DMS153 treated with DMSO at 0.1 percent for 48 hours (cell line): ENCODE measurements around the gene PCDH8.
"Not testable (repeated sequence)": the region's sequence is repeated elsewhere in the genome, so short reads cannot be mapped to it uniquely, and the experiment has no call there.

Experiments
- DNase-seq: peaks from one replicate; lab custom pipeline; 2025; ENCODE audit not compliant: unreplicated experiment; lab: John Stamatoyannopoulos, UW

The PCDH8 gene

DNA sequence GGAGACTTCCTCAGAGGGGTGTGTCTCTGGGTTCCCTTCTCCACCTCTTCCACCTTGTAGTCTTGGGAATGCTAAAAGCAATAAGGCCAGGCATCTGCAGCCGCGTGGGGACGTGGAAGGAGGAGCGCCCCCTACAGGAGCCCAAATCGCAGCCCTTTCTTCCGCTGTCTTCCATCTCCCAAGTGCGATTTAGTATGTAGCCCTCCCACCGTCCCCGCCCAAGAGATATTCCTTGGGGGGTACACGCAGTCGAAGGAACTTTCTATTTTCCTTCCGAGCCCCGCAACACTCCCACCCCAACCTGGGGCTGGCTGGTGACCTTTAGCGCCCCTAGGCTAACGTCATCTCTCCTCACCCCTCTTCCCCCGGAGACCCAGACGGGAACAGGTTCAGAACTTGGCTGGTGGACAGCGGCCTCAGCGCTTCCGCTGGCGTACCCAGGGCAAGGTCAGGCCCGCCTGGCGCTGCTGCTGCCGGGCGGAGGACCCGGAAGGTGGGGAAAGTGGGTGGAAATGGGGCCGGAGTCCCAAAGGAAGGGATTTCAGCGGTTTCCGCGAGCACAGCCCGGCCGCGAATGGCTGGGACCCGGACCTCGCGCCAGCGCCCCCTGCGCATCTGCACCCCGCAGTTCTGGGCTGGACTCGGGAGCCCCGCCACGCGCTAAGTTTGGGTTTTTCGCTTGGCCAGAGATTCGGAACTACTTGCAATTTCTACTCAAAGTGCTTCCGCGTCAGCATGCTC, 2.1 kb upstream of the PCDH8 start:
- DNase-seq, result peak; percentile 52

GRCh38 chr13:52850072-52850395, 1.6 kb upstream of the PCDH8 start:
- peak; percentile 24 for DNase-seq

DNA sequence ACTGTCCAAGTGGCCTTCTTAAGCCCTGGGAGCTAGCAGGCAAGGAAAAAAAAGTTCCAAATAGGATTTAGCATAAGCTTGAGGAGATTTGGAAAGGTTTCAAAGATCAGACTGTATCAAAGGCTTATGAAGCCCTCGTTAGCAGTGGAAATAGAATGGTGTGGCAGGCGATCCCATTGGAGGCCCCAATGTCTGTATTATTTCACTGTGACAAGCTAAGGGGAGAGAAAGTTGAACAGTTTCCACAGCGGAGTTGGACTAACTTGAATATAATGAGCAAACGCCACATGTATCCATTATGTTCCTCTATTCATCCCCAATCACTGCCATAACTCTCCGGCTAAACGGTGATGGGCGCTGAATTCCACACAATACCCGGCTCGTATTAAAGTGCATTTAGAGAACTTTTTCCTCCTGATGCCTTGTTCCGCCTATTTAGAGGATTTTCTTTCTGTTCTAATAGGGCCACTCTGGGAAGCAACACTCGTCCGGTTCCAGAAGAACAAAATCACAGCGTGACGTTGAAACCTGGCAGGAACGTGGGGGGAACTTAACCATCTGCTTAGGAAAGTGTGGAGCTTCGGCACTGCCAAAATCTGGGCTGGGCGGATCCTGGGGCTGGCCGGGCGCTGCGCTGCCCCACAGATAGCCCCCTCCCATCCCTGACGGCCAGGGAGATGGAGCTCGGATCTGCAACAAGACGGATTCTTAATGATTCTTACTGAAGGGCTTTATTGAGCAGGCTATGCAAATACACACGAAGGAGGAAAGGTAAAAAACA, 1.0 kb upstream of the PCDH8 start:
- no peak for DNase-seq

- no peak for DNase-seq
These were observed 583 bp downstream of the PCDH8 start for GRCh38 chr13:52847682-52848432.

GRCh38 chr13:52847322-52847681, 1.1 kb downstream of the PCDH8 start:
- DNase-seq, result no peak

GRCh38 chr13:52846567-52847321, 1.7 kb downstream of the PCDH8 start:
- DNase-seq, result no peak

DNA sequence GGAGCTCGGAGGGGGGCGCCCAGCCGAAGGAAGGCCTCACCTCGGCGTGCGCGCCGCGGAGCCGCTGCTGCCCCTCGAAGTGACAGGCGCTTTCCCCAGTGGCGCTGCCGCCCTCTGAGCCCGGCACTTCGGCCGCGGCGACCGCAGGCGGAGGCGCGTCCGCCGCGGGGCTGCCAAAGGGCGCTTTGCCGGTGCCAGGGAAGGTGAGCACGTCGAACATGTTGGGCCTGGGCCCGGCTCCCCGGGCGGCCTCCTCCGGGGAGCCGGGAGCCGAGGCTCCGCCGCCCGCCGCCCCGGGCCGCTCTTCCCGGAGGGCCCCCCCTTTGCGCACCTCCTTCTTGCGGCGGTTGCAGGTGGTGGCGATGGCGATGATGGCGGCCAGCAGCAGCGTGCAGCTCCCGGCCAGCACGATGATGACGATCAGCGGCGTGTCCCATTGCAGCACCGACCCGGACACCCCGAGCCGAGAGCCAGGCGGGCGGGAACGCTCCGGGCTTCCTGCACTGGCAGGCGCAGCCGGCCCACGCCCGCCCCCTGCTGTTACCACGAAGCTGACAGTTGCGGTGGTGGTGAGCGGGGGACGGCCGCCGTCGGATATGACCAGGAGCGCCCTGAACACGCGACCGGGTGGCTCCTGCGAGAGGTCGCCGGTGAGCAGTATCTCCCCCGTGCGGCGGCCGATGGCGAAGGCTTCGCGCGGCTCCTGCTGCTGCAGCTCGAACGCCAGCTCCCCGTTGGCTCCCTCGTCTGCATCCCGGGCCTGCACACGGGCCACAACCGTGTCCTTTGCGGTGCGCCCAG, 2.5 kb downstream of the PCDH8 start:
- DNase-seq, result peak; percentile 79

DNA sequence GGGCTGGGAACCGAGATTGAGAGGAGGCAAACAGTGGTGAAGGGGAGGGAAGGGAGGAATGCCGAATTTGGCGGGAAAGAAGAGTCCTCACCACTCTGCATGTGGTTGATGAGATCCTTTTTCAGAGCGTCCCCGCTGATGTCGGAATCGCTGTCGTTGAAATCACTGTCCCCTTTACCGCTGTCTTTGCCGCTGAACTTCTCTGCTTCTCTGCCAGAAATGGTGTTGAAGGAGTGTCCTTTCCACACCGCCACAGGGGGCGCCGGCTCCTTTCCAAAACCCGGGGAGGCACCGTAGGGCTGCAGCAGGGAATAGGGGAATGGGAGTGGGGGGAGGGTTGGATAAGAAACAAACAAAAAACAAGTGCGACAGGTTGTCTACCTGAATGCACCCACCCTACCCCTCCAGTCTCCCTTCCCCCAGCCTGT, 3.1 kb downstream of the PCDH8 start:
- DNase-seq, result peak; percentile 86

- DNase-seq, result no peak
These were observed 3.6 kb downstream of the PCDH8 start for GRCh38 chr13:52844836-52845235.

DNA sequence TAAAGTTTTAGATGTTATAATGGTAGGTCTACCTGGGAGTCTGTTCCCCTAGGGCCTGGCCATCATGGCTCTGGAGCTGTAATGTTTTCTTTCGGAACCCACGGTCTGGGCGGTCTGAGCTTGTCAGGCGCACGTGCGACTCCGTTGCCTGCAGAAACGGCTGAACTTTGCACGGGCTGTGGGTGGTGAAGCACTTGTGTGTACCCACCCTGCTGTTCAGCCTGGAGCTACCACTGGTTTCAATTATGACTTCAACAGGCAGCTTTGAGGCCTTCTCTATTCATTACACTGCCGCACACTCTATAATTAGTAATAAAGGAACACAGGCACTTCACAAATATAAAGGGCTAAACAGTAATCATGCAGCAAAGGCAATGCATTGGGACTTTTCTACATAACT, 6.0 kb downstream of the PCDH8 start:
- DNase-seq, result no peak

- no peak for DNase-seq
These were observed 8.4 kb downstream of the PCDH8 start for GRCh38 chr13:52840066-52840465.

- no peak for DNase-seq
These were observed 9.9 kb downstream of the PCDH8 start for GRCh38 chr13:52838433-52839107.

DNA sequence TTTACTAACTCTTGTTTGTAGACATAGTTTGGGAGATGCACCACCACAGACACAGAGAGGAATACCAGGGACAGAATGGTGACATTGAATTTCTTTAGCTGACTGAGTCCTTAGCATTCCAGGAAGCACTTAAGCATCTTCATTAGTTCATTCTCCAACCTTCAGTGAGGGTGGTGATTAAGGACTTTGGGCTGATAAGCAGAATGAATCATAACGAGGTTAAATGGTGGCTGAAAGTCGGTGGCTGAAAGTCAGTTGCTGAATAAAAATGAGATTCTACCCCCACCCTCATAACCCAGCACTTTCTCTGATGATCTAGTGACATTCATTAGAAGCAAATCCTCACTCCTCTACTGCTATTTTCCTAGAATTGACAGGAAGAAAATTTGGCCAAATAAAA, 10.6 kb downstream of the PCDH8 start:
- no peak for DNase-seq

DNA sequence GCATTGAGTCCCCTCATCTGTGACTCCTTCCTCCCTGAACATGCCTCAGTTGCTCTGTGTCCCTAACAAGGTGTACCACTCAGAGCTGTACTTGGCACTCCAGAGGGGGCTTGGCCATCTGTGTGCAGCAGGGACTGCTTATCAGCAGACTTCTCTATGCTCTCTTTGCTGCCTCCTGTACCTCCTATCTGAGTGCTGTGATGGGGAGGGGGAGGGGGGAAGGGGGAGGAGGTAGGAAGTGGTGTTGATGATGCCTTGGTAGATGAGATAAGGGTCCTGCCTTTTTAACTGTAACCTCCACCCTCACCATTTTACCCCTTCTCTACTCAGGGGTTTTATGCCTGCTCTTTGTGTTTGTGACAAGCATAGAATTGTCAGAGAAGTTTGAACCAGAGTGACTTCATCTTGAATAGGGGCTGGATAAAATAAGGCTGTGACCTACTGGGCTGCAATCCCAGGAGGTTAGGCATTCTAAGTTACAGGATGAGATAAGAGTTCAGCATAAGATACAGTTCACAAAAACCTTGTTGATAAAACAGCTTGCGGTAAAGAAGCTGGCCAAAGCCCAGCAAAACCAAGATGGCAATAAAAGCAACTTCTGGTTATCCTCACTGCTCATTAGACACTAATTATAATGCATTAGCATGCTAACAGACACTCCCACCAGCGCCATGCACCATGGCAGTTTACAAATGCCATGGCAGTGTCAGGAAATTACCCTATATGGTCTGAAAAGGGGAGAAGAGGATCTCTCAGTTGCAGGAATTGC, 13.2 kb downstream of the PCDH8 start:
- no peak for DNase-seq

DNA sequence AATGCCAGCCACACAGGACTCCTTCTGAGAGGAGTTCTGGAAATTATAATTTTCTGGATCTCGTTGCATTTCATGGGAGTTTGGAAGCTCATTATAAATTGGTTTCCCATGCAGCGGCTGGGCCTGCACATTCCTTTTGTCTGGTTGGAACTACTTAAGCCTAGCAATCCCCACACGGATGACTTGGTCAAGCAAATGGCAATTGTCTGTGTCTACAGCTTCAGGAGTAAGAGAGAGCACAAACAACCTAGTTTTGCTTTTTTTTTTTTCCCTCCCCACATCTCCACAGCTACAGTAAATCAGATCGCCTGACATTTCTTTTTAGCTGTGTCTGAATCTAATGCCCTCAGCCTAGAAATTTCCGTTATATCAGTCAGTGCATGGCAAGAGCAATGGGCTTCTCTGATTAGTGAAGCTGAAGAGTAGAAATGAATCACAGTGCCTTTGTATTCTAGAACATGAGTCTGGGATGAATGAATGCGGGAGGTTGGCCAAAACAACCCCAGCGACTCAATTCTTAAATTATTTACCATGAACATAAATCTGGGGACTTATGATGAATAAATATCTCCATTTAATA, 15.1 kb downstream of the PCDH8 start:
- no peak for DNase-seq

DNA sequence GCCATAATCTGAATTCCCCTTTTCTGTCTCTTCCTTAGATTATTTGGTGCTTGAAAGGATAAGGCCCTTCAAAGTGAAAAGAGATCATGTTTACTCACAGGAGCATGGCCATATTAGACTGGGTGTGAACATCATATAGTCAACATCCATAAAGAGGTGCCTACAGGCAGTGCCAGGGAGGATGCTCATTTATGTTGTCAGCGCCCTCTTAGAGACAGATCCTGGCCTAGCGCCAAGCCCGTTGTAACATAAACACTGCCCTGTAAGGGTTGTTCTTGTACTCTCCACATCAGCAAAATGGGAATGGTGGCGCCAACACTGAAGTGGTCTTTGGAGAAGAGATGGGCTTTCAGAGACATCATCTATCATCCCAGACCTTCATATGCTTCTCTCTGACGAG, 16.1 kb downstream of the PCDH8 start:
- DNase-seq, result peak; percentile 91

- no peak for DNase-seq
These were observed 17.5 kb downstream of the PCDH8 start for GRCh38 chr13:52830946-52831345.

DNA sequence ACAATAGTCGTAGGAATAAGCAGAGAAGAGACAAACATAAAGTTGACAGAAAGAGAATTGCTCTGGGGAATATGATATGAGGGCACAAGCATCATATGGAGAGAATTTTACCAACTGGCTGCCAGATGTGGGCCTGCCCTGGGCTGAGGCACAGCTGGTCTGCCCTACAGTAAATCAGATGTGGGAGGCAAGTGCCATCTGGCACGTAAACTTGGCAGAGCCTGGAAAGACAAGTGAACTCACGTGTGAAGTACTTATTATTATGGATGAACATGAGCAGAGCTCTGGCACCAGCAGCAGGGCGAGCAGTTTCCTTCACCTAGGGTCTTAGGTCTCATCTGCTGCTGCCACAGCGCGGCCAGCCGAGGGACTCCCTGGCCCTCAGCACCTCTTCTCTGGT, 20.6 kb downstream of the PCDH8 start:
- no peak for DNase-seq

DNA sequence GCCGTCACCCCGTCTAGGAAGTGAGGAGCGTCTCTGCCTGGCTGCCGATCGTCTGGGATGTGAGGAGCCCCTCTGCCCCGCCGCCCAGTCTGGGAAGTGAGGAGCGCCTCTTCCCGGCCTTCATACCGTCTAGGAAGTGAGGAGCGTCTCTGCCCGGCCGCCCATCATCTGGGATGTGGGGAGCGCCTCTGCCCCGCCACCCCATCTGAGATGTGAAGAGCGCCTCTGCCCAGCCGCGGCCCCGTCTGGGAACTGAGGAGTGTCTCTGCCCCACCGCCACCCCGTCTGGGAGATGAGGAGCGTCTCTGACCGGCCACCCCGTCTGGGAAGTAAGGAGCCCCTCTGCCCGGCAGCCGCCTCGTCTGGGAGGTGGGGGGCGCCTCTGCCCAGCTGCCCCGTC, 30.6 kb downstream of the PCDH8 start:
- DNase-seq, result not testable (repeated sequence)
